GM21576 (cell line): Measurements from ENCODE around the gene ANKMY1.

Experiments used
- ATAC-seq: cut with Tn5 transposase; IDR thresholded peaks from one replicate; pipeline ENCODE4 v1.9.1; 2021; ENCODE audit warnings: mild to moderate bottlenecking, moderate library complexity; ENCODE audit not compliant: unreplicated experiment

ANKMY1 gene

DNA sequence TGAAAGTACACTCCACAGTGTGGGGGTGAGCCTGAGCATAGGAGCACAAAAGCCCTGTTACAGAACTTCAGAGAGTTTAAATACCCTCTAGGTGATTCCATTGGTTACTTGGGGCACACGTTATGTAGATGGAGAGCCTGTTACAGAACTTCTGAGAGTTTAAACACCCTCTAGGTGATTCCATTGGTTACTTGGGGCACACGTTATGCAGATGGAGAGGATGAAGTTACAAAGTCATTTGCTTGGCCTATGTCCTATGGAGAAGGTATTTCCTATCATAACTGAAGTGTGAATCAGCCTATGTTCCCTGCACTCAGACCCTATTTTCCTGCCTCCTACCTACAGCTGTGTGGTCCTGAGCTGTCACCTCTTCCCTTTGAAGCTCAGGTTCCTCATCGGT lies 25.0 kb upstream of the ANKMY1 start:
- no peak for ATAC-seq

DNA sequence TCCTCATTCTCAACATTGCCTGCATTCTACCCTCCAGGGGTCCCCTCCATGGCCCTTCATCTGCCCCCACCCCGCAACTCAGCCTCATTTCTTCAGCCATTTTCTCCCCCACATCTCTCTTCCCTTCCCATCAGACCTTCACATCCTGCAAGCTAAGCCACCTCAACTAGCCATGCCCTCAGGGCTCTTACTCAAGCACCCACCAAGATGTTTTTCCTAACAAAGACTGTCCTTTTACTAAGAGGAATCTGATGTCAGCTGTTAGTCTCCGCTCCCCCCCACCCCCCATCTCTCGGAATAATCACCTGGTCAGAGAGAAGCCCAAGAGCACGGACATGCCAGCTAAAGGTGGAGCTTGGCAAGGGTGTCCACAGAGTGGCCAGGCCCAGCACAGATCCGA lies 24.0 kb upstream of the ANKMY1 start:
- no peak for ATAC-seq

- peak; percentile 31 for ATAC-seq
Measured at GRCh38 chr2:240579771-240580614, 22.2 kb upstream of the ANKMY1 start.

GRCh38 chr2:240579071-240579762 lies 21.4 kb upstream of the ANKMY1 start:
- no peak for ATAC-seq

DNA sequence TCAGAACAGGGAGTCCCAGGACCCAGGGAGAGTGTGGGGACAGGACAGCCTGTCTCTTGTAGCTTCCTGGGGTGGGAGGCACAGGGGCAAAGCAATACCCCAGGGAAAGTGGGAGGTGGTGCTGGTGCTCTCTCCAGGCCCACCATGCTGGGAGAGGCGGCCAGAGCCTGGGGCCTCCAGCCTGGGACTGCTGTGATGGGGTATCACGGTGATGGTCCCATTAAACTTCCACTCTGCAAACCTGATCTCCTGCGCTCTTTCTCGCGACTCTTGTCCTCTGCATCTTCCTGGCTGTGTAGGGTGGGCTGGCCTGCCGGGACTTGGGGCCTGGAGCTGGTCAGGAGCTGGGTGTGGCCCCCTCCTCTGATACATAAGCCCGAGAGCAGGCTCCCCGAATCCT lies 20.7 kb upstream of the ANKMY1 start:
- ATAC-seq = no peak

DNA sequence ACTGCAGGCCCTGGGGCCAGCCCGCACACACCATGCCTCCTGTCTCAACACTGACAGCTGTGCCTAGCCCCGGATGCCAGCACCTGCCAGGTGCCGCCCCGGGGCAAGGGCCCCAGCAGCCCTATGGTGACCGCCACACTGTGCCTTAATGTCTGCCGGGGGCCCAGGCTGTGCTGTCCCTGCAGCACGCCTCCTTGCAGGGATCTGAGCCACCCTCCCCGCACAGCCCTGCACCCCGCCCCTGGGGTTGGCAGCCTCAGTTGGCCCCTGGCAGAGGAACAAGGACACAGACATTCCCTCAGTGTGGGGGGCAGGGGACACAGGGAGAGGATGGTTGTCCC lies 20.3 kb upstream of the ANKMY1 start:
- ATAC-seq = no peak

GRCh38 chr2:240577281-240578109 lies 19.7 kb upstream of the ANKMY1 start:
- no peak for ATAC-seq

GRCh38 chr2:240576436-240577205 lies 18.8 kb upstream of the ANKMY1 start:
- no peak for ATAC-seq

- no peak for ATAC-seq
Measured at GRCh38 chr2:240576036-240576435, 18.2 kb upstream of the ANKMY1 start.

GRCh38 chr2:240575101-240575965 lies 17.5 kb upstream of the ANKMY1 start:
- ATAC-seq = no peak

DNA sequence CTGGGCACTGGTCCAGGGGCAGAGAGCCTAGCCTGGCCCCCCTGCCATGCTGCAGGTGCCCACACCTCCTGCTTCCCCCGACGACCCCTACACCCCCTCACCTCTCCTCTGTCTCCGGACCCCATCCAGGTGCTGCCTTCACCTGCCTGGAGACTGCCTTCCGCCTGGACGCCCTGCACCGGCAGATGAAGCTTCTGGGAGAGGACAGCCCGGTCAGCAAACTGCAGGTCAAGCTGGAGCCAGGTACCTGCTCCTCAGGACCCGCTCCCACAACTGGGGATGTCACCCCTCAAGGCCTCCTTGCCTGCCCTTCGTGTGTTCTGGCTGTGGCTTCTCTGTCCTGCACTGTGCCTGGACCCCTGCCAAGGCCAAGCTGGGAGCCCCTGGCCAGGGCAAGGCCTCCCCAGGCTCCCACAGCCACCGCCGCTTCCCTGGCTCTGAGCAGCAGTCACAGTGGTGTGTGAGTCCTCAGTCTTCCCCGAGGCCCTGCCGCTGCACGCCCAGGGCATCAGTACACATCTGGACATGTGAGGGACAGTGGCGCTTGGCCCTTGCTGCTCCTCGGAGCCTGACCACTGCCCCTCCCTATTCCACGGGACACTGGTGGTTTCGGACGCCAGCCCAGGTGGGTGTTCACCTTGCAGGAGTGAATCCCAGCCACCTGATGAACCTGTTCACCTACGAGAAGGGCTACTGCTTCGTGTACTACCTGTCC lies 16.8 kb upstream of the ANKMY1 start:
- no peak for ATAC-seq

DNA sequence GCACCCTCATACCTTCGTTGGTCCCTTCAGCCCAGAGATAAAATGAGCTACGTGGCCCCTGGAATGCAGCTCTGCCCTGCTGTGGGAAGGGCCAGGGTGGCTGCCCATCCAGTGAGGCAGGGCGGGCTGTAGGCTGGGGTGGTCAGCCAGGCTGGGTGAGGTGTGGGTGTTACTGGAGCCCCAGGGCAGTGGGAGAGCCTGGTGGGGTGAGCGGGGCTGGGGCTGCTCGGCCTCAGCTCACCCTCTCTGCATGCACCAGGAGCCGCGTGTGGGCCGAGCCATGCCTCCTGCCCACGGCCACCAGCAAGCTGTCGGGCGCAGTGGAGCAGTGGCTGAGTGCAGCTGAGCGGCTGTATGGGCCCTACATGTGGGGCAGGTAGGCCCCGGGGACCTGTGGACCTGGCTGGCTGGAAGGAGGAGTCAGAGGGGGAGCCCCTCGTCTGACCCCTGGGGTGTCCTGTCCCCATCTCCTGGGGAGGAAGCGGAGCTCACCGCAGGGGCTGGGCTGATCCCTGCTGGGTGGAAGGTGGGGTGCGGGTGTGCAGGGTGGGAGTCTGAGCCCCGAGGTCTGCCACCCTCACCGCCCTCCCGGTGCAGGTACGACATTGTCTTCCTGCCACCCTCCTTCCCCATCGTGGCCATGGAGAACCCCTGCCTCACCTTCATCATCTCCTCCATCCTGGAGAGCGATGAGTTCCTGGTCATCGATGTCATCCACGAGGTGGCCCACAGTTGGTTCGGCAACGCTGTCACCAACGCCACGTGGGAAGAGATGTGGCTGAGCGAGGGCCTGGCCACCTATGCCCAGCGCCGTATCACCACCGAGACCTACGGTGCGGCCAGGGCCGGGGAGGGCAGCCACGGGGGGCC lies 16.0 kb upstream of the ANKMY1 start:
- no peak for ATAC-seq

GRCh38 chr2:240573071-240573515 lies 15.3 kb upstream of the ANKMY1 start:
- no peak for ATAC-seq

DNA sequence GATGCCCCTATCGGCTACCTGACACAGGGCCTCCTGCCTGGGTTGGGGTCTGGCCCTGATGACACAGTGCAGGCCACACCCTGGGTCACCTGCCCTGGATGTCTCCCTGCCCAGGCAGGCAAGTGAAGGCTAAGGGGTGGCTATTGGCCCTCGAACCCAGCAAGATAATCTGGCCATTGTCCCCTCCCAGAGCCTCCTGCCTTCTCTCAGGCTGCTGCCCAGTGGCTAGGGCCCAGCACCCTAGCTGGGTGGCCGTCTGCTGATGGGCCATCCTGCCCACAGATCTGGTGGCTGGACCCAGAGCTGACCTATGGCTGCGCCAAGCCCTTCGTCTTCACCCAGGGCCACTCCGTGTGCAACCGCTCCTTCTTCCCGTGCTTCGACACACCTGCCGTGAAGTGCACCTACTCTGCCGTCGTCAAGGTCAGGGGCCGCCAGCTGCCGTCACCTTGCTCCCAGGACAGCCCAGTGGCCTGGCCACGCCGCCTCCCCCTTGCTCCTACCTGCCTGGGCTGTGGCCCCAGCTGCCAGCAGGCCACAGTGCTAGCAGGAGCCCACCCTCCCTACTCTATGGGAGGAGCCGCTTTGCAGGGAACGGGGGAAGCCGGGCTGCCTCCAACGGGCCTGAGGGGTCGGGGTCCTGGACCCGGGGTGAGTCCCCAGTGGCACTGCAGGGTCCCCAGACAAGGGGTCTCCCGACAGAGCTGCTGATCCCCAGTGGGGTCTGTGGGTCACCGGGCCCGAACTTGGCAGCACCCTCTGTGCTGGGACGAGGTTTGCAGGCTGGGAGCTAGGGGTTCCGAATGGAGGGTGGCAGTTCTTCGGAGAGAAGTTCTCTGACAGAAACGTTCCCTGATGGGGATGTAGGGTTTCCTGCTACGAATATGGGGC lies 14.6 kb upstream of the ANKMY1 start:
- ATAC-seq = no peak

DNA sequence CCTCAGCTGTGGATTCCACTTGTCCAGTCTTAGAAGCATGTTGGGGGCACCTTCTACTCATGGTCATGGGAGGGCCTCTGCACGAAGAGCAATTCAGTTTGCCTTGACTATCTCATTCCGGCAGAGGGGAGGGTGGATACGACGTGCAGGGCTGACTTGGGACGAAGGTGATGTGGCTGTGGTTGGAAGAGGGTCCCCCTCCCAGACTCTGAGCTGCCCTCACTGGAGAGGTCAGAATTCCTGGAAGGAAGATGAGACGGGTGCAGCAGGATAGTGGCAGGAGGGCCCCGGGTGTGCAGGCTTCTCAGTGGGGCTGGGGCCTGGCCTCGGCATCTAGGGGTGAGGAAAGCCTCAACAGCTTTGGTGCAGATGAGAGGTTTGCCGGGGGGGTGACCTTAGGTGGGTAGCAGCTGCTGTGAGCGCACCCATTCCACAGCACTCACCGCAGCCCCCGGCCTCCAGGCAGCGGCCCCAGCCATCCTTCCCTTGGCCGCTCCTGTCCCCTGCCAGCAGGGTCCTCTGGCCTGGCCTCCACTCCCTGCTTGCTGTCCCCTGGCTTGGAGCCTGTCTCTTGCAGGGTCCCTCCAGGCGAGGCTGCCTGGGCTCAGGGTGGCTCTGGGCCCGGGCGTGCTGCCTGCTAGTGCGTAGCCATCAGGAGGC lies 13.7 kb upstream of the ANKMY1 start:
- no peak for ATAC-seq

DNA sequence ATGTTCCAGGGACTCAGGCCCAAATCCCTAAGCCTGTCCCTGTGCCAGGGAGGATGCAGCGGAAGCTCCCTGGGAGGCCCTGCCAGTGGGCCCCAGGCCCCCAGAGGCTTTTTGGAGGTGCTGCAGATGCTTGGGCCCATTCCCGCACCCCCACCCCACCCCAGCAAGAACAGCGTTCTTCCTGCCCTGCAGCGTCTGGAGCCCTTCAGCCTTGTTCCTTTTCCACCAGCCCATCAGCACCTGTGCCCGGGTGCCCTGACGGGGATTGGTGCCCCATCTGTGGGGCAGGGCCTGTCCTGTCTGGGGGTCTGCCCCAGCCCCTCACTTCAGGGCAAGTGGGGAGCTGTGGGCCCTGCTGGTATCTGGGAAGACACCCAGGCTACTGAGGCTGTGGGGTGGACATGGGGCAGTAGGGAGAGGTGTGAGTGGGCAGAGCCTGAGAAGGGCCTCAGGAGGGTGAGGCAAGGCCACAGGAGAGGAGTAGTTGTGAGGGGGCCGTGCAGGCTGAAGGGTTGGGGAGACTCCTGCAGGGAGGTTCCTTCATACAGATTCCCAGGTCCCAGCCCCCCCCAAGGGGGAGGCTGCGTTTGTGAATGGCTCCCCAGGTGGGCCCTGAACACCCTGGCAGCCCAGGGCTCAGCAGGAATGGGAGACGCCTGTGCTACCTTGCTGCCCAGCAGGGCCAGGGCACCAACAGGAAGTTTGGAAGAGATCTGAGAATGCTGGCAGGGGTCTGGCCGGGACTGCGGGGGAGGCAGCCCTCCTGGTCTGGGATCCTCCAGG lies 12.9 kb upstream of the ANKMY1 start:
- ATAC-seq = no peak
